ENCODE measurements around the gene CIAPIN1.

- TF ChIP-seq FOSL2 (IDR thresholded peaks at IDR 0.05; ENCODE audit: borderline replicate concordance, low read depth) (no peak), RAD21 (IDR thresholded peaks at IDR 0.05; ENCODE audit: low read length) (no peak), CTCF (IDR thresholded peaks at IDR 0.05) (no peak), GABPA (IDR thresholded peaks at IDR 0.05; ENCODE audit: low read depth) (no peak), NFIC (IDR thresholded peaks at IDR 0.05; ENCODE audit: borderline replicate concordance) (no peak), SIN3A (IDR thresholded peaks at IDR 0.05; ENCODE audit: borderline replicate concordance, low read depth, low read length) (no peak), JUND (IDR thresholded peaks at IDR 0.05) (no peak), USF2 (IDR thresholded peaks at IDR 0.05; ENCODE audit: borderline replicate concordance, low read depth, low read length) (no peak), CHD2 (IDR thresholded peaks at IDR 0.05; ENCODE audit: low read length, partially characterized antibody) (peak; percentile 49), MEF2A (IDR thresholded peaks at IDR 0.05; ENCODE audit: borderline replicate concordance, low read depth) (no peak), TEAD4 (IDR thresholded peaks at IDR 0.05; ENCODE audit: borderline replicate concordance, insufficient read depth) (no peak)
- TF ChIP-seq, protein P1, sequence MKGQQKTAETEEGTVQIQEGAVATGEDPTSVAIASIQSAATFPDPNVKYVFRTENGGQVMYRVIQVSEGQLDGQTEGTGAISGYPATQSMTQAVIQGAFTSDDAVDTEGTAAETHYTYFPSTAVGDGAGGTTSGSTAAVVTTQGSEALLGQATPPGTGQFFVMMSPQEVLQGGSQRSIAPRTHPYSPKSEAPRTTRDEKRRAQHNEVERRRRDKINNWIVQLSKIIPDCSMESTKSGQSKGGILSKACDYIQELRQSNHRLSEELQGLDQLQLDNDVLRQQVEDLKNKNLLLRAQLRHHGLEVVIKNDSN (IDR thresholded peaks at IDR 0.05; ENCODE audit: borderline replicate concordance, low read depth) = no peak
- TF ChIP-seq, protein P2, sequence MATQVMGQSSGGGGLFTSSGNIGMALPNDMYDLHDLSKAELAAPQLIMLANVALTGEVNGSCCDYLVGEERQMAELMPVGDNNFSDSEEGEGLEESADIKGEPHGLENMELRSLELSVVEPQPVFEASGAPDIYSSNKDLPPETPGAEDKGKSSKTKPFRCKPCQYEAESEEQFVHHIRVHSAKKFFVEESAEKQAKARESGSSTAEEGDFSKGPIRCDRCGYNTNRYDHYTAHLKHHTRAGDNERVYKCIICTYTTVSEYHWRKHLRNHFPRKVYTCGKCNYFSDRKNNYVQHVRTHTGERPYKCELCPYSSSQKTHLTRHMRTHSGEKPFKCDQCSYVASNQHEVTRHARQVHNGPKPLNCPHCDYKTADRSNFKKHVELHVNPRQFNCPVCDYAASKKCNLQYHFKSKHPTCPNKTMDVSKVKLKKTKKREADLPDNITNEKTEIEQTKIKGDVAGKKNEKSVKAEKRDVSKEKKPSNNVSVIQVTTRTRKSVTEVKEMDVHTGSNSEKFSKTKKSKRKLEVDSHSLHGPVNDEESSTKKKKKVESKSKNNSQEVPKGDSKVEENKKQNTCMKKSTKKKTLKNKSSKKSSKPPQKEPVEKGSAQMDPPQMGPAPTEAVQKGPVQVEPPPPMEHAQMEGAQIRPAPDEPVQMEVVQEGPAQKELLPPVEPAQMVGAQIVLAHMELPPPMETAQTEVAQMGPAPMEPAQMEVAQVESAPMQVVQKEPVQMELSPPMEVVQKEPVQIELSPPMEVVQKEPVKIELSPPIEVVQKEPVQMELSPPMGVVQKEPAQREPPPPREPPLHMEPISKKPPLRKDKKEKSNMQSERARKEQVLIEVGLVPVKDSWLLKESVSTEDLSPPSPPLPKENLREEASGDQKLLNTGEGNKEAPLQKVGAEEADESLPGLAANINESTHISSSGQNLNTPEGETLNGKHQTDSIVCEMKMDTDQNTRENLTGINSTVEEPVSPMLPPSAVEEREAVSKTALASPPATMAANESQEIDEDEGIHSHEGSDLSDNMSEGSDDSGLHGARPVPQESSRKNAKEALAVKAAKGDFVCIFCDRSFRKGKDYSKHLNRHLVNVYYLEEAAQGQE (IDR thresholded peaks at IDR 0.05; ENCODE audit: low read depth, low read length) = no peak
- TF ChIP-seq, protein P3, sequence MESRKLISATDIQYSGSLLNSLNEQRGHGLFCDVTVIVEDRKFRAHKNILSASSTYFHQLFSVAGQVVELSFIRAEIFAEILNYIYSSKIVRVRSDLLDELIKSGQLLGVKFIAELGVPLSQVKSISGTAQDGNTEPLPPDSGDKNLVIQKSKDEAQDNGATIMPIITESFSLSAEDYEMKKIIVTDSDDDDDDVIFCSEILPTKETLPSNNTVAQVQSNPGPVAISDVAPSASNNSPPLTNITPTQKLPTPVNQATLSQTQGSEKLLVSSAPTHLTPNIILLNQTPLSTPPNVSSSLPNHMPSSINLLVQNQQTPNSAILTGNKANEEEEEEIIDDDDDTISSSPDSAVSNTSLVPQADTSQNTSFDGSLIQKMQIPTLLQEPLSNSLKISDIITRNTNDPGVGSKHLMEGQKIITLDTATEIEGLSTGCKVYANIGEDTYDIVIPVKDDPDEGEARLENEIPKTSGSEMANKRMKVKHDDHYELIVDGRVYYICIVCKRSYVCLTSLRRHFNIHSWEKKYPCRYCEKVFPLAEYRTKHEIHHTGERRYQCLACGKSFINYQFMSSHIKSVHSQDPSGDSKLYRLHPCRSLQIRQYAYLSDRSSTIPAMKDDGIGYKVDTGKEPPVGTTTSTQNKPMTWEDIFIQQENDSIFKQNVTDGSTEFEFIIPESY (IDR thresholded peaks at IDR 0.05; ENCODE audit: borderline replicate concordance, low read depth) = no peak
Measured at GRCh38 chr16:57479205-57479975, 32.2 kb upstream of the CIAPIN1 start.
